GM12878 (cell line): ENCODE measurements around the gene KDM4C. TPM values are rescaled to one million over a fixed set of nuclear protein-coding genes. Genes with fewer than 3 reads are reported as not detected.

Experiments used
- ATAC-seq: fragments of 200-7000 bp; cut with Tn5 transposase; 3 replicates; pipeline ENCODE4 v1.9.1; 2020; ENCODE audit warnings: mild to moderate bottlenecking, moderate library complexity
- BruUV-seq: library from RNA; stranded (reverse); fragments of 400-500 nt; replicated peaks from 2 replicates; lab custom pipeline; 2021; lab: Mats Ljungman, UMichigan
- CTCF ChIA-PET: fragments of 300-600 bp; sonication (Branson Sonifier 250); formaldehyde crosslinking; extraction: SDS; loops from one replicate; lab custom pipeline; 2021; ENCODE audit warnings: inconsistent platforms; lab: Yijun Ruan, JAX
- POLR2A ChIA-PET: fragments of 350-600 bp; formaldehyde crosslinking; extraction: SDS; loops from one replicate; lab custom pipeline; 2021; ENCODE audit warnings: inconsistent platforms; lab: Charles Lee
- RAD21 ChIA-PET: fragments of 300-600 bp; sonication (Branson Sonifier 250); formaldehyde crosslinking; loops from one replicate; lab custom pipeline; 2023; ENCODE audit warnings: antibody characterized with exemption; ENCODE audit not compliant: unreplicated experiment; lab: Charles Lee
- SMC1A ChIA-PET: fragments of 300-600 bp; sonication (Branson Sonifier 250); formaldehyde crosslinking; loops from one replicate; lab custom pipeline; 2023; ENCODE audit not compliant: unreplicated experiment, uncharacterized antibody; lab: Charles Lee
- DNase-seq: peaks from one replicate; pipeline ENCODE4 v3.0.0-alpha.2; 2011; ENCODE audit warnings: low read depth, low spot score
- FAIRE-seq: peaks from 3 replicates; lab custom pipeline; 2011; peaks lifted over from hg19 to GRCh38; lab: Jason Lieb, UNC
- H2AFZ ChIP-seq: 2 replicates; pipeline ENCODE4 v1.6.0; 2011; ENCODE audit warnings: low read depth, low read length, control low read depth; ENCODE audit not compliant: control insufficient read depth
- H3K27ac ChIP-seq: 2 replicates; pipeline ENCODE4 v1.5.1; 2011; ENCODE audit warnings: control low read depth; ENCODE audit not compliant: control insufficient read depth, insufficient read depth
- H3K27me3 ChIP-seq, 2 experiments: replicated peaks in 1 of 2; 2 replicates each; pipeline versions ENCODE4 v1.6.0 to v1.6.1; 2011; ENCODE audit warnings: low read length in 1 of 2; ENCODE audit not compliant: control insufficient read depth in 2 of 2, insufficient read depth in 2 of 2
- H3K36me3 ChIP-seq, 2 experiments: 2 replicates each; pipeline ENCODE4 v1.5.1; 2011; ENCODE audit warnings: low read length in 1 of 2; ENCODE audit not compliant: control insufficient read depth in 2 of 2, insufficient read depth in 2 of 2
- H3K4me1 ChIP-seq: 2 replicates; pipeline ENCODE4 v1.6.1; 2011; ENCODE audit warnings: mild to moderate bottlenecking, low read length, moderate library complexity, mixed read lengths; ENCODE audit not compliant: control insufficient read depth, insufficient read depth
- H3K4me2 ChIP-seq: 2 replicates; pipeline ENCODE4 v1.6.0; 2011; ENCODE audit warnings: control low read depth; ENCODE audit not compliant: control insufficient read depth, insufficient read depth
- H3K4me3 ChIP-seq: fragments of 200-600 bp; sonication (generic); 2 replicates; pipeline ENCODE4 v1.5.1; 2016
- H3K79me2 ChIP-seq: 2 replicates; pipeline ENCODE4 v1.6.0; 2011; ENCODE audit warnings: low read length; ENCODE audit not compliant: control insufficient read depth, insufficient read depth
- H3K9ac ChIP-seq: 2 replicates; pipeline ENCODE4 v1.8.0; 2011; ENCODE audit warnings: low read length, control low read depth, mixed read lengths; ENCODE audit not compliant: control insufficient read depth, insufficient read depth
- H3K9me3 ChIP-seq: replicated peaks from 3 replicates; pipeline ENCODE4 v1.5.1; 2011; ENCODE audit warnings: mild to moderate bottlenecking, low read length; ENCODE audit not compliant: control insufficient read depth, insufficient read depth
- H4K20me1 ChIP-seq: 2 replicates; pipeline ENCODE4 v1.6.0; 2011; ENCODE audit not compliant: control insufficient read depth, insufficient read depth
- BCL11A ChIP-seq: IDR thresholded peaks from 2 replicates; pipeline ENCODE4 v1.6.1; 2011; ENCODE audit warnings: low read depth, low read length
- HCFC1 ChIP-seq: fragments of 150-350 bp; IDR thresholded peaks from 2 replicates; pipeline ENCODE4 v1.6.1; 2014; ENCODE audit warnings: low read length
- NFIC ChIP-seq: IDR thresholded peaks from 2 replicates; pipeline ENCODE4 v1.6.1; 2012; ENCODE audit warnings: low read depth, mild to moderate bottlenecking, inconsistent platforms, low read length, moderate library complexity
- NR2C2 ChIP-seq: IDR thresholded peaks from 2 replicates; pipeline ENCODE4 v1.6.1; 2011; ENCODE audit warnings: borderline replicate concordance, low read depth; ENCODE audit not compliant: control insufficient read depth, insufficient read length
- RAD21 ChIP-seq: IDR thresholded peaks from 2 replicates; pipeline ENCODE4 v1.6.1; 2011; ENCODE audit warnings: mild to moderate bottlenecking, low read depth, low read length, moderate library complexity; ENCODE audit not compliant: insufficient read depth
- RAD51 ChIP-seq: fragments of 450-650 bp; IDR thresholded peaks from 2 replicates; pipeline ENCODE4 v1.6.1; 2016; ENCODE audit warnings: moderate library complexity, mild to moderate bottlenecking, inconsistent platforms
- RB1 ChIP-seq: fragments of 450-650 bp; formaldehyde crosslinking; IDR thresholded peaks from 2 replicates; pipeline ENCODE4 v1.6.1; 2017; ENCODE audit warnings: mild to moderate bottlenecking, borderline replicate concordance
- RFX5 ChIP-seq: IDR thresholded peaks from 2 replicates; pipeline ENCODE4 v1.6.1; 2011; ENCODE audit warnings: low read depth, low read length, improper control_type of control experiment
- ZNF274 ChIP-seq: IDR thresholded peaks from one replicate; pipeline ENCODE4 v1.8.0; 2011; ENCODE audit not compliant: insufficient read length, insufficient read depth
- ZSCAN29 ChIP-seq: fragments of 450-650 bp; IDR thresholded peaks from 2 replicates; pipeline ENCODE4 v1.6.1; 2017; ENCODE audit warnings: mild to moderate bottlenecking, moderate library complexity
- ZZZ3 ChIP-seq: IDR thresholded peaks from 2 replicates; pipeline ENCODE4 v1.6.1; 2011; ENCODE audit warnings: low read depth; ENCODE audit not compliant: control insufficient read depth, insufficient read length
- WGBS: methylation state at CpG from one replicate; pipeline ENCODE4 v1.1.6; 2016; ENCODE audit warnings: low lambda C conversion rate; ENCODE audit not compliant: insufficient replicate concordance, insufficient coverage; ENCODE audit errors: missing lambda C conversion rate; 5-methylcytosine and 5-hydroxymethylcytosine counted together
- in situ Hi-C: fragments of 300-500 bp; cut with MboI; formaldehyde crosslinking; loops from 9 replicates; pipeline ENCODE4 v1.14.3; 2018; ENCODE audit warnings: mixed read lengths
- intact Hi-C: fragments of 100-400 bp; cut with micrococcal nuclease; formaldehyde crosslinking; loops from one replicate; pipeline ENCODE4 v1.14.2; 2022; ENCODE audit not compliant: unreplicated experiment
- polyA plus RNA-seq, 11 experiments: library from polyadenylated mRNA; depleted of rRNA in 4 of 11; unstranded in 6 of 11; stranded (reverse) in 5 of 11; fragments of >200 nt; fragmentation: Nextera tagmentation in 4 of 11; fragmentation: Illumina TruSeq in 1 of 11; extraction: Ambion mirVana in 4 of 11; extraction: Trizol in 1 of 11; gene quantifications; 1 replicate in 1 of 11; 2 replicates in 10 of 11; pipeline versions ENCODE4 v1.2.1 to v1.2.3, GENCODE V29; 2011 to 2016; ENCODE audit warnings: inconsistent platforms in 2 of 11, missing spikeins in 2 of 11, low read depth in 1 of 11
- total RNA-seq, 4 experiments: library from RNA; depleted of rRNA in 3 of 4; stranded (reverse); fragments of >200 nt in 3 of 4; fragmentation: Illumina TruSeq in 1 of 4; extraction: Trizol in 1 of 4; gene quantifications; 2 replicates each; pipeline versions ENCODE4 v1.2.1 to v1.2.3, GENCODE V29; 2013 to 2021
- TF ChIP-seq, protein P1 (sequence below): IDR thresholded peaks from 2 replicates; pipeline ENCODE4 v1.6.1; 2011; ENCODE audit warnings: low read depth, low read length, improper control_type of control experiment, borderline replicate concordance
- TF ChIP-seq, protein P2 (sequence below): IDR thresholded peaks from 2 replicates; pipeline ENCODE4 v1.6.1; 2012; ENCODE audit warnings: mild to moderate bottlenecking, low read depth, low read length
- TF ChIP-seq, protein P3 (sequence below): fragments of 450-650 bp; IDR thresholded peaks from 2 replicates; pipeline ENCODE4 v1.6.1; 2017; ENCODE audit warnings: antibody characterized with exemption, mild to moderate bottlenecking, moderate library complexity

KDM4C gene
- total and polyA plus RNA-seq, 10 of the 15 experiments (the other 5 are each of a cell fraction or from before 2014, with no cell fraction given), result 6.8 to 41.2 (median 20.1) TPM

DNA sequence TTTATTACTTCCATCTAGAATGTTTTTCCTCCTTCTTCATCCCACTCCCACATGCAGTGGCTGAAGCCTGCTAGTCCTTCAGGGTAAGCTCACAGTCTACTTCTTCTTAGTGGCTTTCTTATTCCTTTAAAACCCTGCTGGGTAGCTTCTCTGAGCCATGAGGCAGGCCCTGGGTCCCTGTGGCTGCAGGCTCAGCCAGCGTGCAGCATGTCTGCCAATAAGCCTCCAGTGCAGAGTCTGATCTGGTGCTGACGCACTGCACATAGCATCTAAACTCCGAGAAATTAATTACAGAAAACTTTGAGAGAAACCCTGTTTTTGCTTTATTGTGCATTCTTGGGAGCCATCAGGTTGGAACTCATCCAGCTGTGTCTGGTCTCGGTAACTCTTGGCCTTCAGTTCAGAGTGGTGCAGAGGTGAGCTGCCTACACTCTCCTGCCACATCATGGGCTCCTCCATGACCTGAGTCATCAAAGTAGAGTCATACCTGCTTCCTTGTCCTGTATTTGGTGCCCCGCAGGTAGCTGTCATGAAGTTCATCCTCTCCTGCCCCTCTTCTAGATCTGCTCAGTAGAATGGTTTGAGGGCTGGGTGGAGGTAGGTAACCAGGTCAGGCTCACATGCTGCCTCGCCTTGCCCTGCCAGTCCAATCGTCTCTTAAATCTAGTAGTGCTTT, 339.4 kb downstream of the KDM4C start (continued):
- TF ChIP-seq ZNF274 (no peak), RAD51 (no peak), RB1 (no peak), NR2C2 (no peak), RFX5 (no peak), NFIC (no peak), HCFC1 (no peak), ZSCAN29 (no peak)
- TF ChIP-seq, protein P1, sequence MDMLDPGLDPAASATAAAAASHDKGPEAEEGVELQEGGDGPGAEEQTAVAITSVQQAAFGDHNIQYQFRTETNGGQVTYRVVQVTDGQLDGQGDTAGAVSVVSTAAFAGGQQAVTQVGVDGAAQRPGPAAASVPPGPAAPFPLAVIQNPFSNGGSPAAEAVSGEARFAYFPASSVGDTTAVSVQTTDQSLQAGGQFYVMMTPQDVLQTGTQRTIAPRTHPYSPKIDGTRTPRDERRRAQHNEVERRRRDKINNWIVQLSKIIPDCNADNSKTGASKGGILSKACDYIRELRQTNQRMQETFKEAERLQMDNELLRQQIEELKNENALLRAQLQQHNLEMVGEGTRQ, result no peak

DNA sequence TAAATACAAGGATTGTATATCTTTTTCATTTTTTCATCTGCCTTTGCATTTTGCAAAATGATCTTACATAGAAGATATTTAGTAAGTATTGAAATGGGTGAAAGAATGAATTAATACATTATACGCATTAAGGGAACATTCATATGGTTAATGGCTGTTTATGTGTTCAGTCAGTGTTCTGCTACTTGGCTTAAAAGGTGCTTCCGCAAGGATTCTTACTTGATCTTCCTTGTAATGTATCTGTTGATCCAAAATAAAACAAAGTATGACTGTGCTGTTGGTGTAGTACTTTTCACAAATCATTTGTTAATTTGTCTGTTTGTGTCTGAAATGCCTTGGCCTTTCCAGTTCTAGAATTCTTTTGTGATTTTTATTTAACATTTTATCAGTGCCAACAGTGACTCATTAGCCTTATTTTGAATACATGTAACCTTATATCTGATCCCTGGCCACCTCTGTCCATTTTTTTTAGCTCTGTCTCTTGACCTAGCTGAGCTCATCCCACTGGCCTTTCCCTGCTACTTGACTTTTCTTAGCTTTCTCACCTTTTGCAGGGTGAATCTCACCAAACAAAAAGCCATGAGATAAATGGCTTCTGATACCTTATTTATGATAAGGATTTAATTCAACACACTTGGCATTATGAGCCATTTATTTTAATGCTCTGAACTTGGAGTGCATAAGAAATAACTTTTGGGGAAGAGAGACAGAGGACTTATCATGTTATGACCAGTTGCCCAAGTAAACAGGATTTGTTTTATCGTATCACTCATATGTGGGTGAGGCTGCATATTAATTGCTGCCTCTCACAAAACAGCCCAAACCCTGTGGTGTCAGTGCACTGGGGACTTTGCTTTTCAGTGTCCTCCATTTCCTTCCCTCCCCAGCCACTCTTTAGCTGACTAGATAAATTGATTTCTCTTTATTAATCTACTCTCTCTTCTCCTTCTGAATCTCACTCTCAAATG, 340.3 kb downstream of the KDM4C start:
- in situ Hi-C loops, result no loop called here
- ATAC-seq, result no peak
- POLR2A ChIA-PET, result no interaction called here
- TF ChIP-seq, protein P2, sequence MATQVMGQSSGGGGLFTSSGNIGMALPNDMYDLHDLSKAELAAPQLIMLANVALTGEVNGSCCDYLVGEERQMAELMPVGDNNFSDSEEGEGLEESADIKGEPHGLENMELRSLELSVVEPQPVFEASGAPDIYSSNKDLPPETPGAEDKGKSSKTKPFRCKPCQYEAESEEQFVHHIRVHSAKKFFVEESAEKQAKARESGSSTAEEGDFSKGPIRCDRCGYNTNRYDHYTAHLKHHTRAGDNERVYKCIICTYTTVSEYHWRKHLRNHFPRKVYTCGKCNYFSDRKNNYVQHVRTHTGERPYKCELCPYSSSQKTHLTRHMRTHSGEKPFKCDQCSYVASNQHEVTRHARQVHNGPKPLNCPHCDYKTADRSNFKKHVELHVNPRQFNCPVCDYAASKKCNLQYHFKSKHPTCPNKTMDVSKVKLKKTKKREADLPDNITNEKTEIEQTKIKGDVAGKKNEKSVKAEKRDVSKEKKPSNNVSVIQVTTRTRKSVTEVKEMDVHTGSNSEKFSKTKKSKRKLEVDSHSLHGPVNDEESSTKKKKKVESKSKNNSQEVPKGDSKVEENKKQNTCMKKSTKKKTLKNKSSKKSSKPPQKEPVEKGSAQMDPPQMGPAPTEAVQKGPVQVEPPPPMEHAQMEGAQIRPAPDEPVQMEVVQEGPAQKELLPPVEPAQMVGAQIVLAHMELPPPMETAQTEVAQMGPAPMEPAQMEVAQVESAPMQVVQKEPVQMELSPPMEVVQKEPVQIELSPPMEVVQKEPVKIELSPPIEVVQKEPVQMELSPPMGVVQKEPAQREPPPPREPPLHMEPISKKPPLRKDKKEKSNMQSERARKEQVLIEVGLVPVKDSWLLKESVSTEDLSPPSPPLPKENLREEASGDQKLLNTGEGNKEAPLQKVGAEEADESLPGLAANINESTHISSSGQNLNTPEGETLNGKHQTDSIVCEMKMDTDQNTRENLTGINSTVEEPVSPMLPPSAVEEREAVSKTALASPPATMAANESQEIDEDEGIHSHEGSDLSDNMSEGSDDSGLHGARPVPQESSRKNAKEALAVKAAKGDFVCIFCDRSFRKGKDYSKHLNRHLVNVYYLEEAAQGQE, result no peak
- TF ChIP-seq ZZZ3 (no peak), RAD21 (no peak), BCL11A (no peak)
- TF ChIP-seq, protein P3, sequence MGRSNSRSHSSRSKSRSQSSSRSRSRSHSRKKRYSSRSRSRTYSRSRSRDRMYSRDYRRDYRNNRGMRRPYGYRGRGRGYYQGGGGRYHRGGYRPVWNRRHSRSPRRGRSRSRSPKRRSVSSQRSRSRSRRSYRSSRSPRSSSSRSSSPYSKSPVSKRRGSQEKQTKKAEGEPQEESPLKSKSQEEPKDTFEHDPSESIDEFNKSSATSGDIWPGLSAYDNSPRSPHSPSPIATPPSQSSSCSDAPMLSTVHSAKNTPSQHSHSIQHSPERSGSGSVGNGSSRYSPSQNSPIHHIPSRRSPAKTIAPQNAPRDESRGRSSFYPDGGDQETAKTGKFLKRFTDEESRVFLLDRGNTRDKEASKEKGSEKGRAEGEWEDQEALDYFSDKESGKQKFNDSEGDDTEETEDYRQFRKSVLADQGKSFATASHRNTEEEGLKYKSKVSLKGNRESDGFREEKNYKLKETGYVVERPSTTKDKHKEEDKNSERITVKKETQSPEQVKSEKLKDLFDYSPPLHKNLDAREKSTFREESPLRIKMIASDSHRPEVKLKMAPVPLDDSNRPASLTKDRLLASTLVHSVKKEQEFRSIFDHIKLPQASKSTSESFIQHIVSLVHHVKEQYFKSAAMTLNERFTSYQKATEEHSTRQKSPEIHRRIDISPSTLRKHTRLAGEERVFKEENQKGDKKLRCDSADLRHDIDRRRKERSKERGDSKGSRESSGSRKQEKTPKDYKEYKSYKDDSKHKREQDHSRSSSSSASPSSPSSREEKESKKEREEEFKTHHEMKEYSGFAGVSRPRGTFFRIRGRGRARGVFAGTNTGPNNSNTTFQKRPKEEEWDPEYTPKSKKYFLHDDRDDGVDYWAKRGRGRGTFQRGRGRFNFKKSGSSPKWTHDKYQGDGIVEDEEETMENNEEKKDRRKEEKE, result no peak

More for the DNA sequence above, 340.3 kb downstream of the KDM4C start:
- Histone ChIP-seq H3K27ac (no peak overlapping the region), H3K27me3 (no peaks in the 10 kb centered on the region), H3K9ac (no peak overlapping the region), H2AFZ (no peak overlapping the region), H3K79me2 (no peaks in the 10 kb centered on the region), H3K4me1 (no peaks in the 10 kb centered on the region; the same call in 1 of the 2 replicates), H3K36me3 (peaks cover 0 to 3% of the 10 kb centered on the region in 2 experiments; a peak in 2 of 4 replicates), H3K9me3 (no peaks in the 10 kb centered on the region; the same call in 2 of the 3 replicates), H4K20me1 (no peaks in the 10 kb centered on the region), H3K4me3 (no peak overlapping the region), H3K4me2 (no peak overlapping the region)
- RAD21 ChIA-PET, result no interaction called here
- CTCF ChIA-PET, result interaction anchor here (0.7 to 1.4 kb wide), 3 partner anchors 15 to 41 kb away, joined by 3 to 4 read pairs (median 4); no protein-coding TSS in a partner anchor
- WGBS, result 95% methylated on average over 3 of the region's 3 CpGs
- SMC1A ChIA-PET, result interaction anchor here (0.8 kb wide), 1 partner anchor 25 kb away, joined by 3 read pairs; no protein-coding TSS in a partner anchor
- FAIRE-seq, result no peak
- no TSS peak for BruUV-seq
- intact Hi-C loops, result no loop called here
- no peak for DNase-seq
